GM19023 (cell line): ENCODE data around the gene MAGEB3.
"Not testable (repeated sequence)": the region's sequence is repeated elsewhere in the genome, so short reads cannot be mapped to it uniquely, and the experiment has no call there.

ENCODE experiments used
- ATAC-seq: cut with Tn5 transposase; IDR thresholded peaks from one replicate; pipeline ENCODE4 v1.9.1; 2021; ENCODE audit warnings: mild to moderate bottlenecking, moderate library complexity; ENCODE audit not compliant: unreplicated experiment

The MAGEB3 gene

GRCh38 chrX:30230395-30230794, at the start of gene MAGEB3:
MAGEB3 (plus strand) TSS chrX:30230657; CDS start chrX:30235925, 5,268 bp downstream.
- no peak for ATAC-seq

GRCh38 chrX:30181353-30181752, 49.1 kb upstream of the MAGEB3 start:
- ATAC-seq, result peak; percentile 54

- no peak for ATAC-seq
Observed at GRCh38 chrX:30183554-30183953, 46.9 kb upstream of the MAGEB3 start.

GRCh38 chrX:30190426-30190825, 40.0 kb upstream of the MAGEB3 start:
- ATAC-seq, result no peak

GRCh38 chrX:30193910-30194309, 36.5 kb upstream of the MAGEB3 start:
- not testable (repeated sequence) for ATAC-seq

GRCh38 chrX:30196322-30196721, 34.1 kb upstream of the MAGEB3 start:
- no peak for ATAC-seq

GRCh38 chrX:30212172-30212571, 18.3 kb upstream of the MAGEB3 start:
- no peak for ATAC-seq

- no peak for ATAC-seq
Observed at GRCh38 chrX:30215357-30215843, 15.1 kb upstream of the MAGEB3 start, which contains the start of gene MAGEB2. MAGEB2 (plus strand) TSS chrX:30215563; CDS start chrX:30218581, 3,018 bp downstream.

GRCh38 chrX:30217465-30217864, 13.0 kb upstream of the MAGEB3 start:
- no peak for ATAC-seq

GRCh38 chrX:30219372-30219771, 11.1 kb upstream of the MAGEB3 start:
- ATAC-seq, result no peak

- ATAC-seq, result no peak
Observed at GRCh38 chrX:30220661-30221060, 9.8 kb upstream of the MAGEB3 start.

- no peak for ATAC-seq
Observed at GRCh38 chrX:30224536-30224935, 5.9 kb upstream of the MAGEB3 start.

GRCh38 chrX:30228526-30228925, 1.9 kb upstream of the MAGEB3 start:
- ATAC-seq, result no peak

- no peak for ATAC-seq
Observed at GRCh38 chrX:30241724-30242415, 11.4 kb downstream of the MAGEB3 start, which contains the start of gene MAGEB4. MAGEB4 (plus strand) TSS chrX:30242000; CDS start chrX:30242136, 136 bp downstream.

- no peak for ATAC-seq
Observed at GRCh38 chrX:30246769-30247489, 16.5 kb downstream of the MAGEB3 start, which contains the start of gene MAGEB1. MAGEB1 (plus strand) TSS chrX:30247146; CDS start chrX:30250494, 3,348 bp downstream.

- ATAC-seq, result peak; percentile 75
Observed at GRCh38 chrX:30248854-30249253, 18.4 kb downstream of the MAGEB3 start.

- ATAC-seq, result peak; percentile 65
Observed at GRCh38 chrX:30253257-30253656, 22.8 kb downstream of the MAGEB3 start.

- no peak for ATAC-seq
Observed at GRCh38 chrX:30259927-30260326, 29.5 kb downstream of the MAGEB3 start.

GRCh38 chrX:30261012-30261411, 30.6 kb downstream of the MAGEB3 start:
- no peak for ATAC-seq

GRCh38 chrX:30262763-30263162, 32.3 kb downstream of the MAGEB3 start:
- no peak for ATAC-seq

- ATAC-seq, result no peak
Observed at GRCh38 chrX:30270639-30271038, 40.2 kb downstream of the MAGEB3 start.

GRCh38 chrX:30275498-30275897, 45.0 kb downstream of the MAGEB3 start:
- ATAC-seq, result no peak
